ENCODE data around the gene NR6A1. TPM values are rescaled to one million over a fixed set of nuclear protein-coding genes. Genes with fewer than 3 reads are reported as not detected.
A peak's percentile ranks its signal among the peaks of the same experiment; 100 is the strongest.

The NR6A1 gene
- total RNA-seq, 1 experiment from 2014 or later = 0.77 TPM

GRCh38 chr9:124795881-124796431, 24.8 kb upstream of the NR6A1 start:
- Histone ChIP-seq H3K79me2 (ENCODE audit: low read length) (no peaks in the 10 kb centered on the region), H3K9me3 (ENCODE audit: low read length) (no peaks in the 10 kb centered on the region), H2AFZ (ENCODE audit: low read length) (no peak overlapping the region), H3K27ac (ENCODE audit: low read length) (no peak overlapping the region), H3K9me2 (replicated peaks; ENCODE audit: low read length) (no peaks in the 10 kb centered on the region), H3K27me3 (ENCODE audit: low read length) (no peaks in the 10 kb centered on the region), H3K4me3 (ENCODE audit: low read length) (no peak overlapping the region), H3K4me1 (ENCODE audit: insufficient read depth, low read length) (no peaks in the 10 kb centered on the region), H3F3A (ENCODE audit: low read length, unreplicated experiment) (no peaks in the 10 kb centered on the region), H3K36me3 (ENCODE audit: low read depth, low read length) (no peaks in the 10 kb centered on the region), H3K9ac (ENCODE audit: low read length) (no peak overlapping the region), H3K4me2 (ENCODE audit: low read length) (no peak overlapping the region), H4K20me1 (ENCODE audit: low read length) (no peaks in the 10 kb centered on the region)
- DNase-seq (no peak), ATAC-seq (no peak)
- no TSS peak for BruUV-seq (replicated peaks)
- CTCF ChIA-PET = interaction anchor here (2.0 kb wide), 1 partner anchor 57 kb away, joined by 9 read pairs; the partner anchor contains the start of gene WDR38
- intact Hi-C loops (cut with micrococcal nuclease) = no loop called here
- POLR2A ChIA-PET (ENCODE audit: unreplicated experiment) = no interaction called here
- TF ChIP-seq, protein P1, sequence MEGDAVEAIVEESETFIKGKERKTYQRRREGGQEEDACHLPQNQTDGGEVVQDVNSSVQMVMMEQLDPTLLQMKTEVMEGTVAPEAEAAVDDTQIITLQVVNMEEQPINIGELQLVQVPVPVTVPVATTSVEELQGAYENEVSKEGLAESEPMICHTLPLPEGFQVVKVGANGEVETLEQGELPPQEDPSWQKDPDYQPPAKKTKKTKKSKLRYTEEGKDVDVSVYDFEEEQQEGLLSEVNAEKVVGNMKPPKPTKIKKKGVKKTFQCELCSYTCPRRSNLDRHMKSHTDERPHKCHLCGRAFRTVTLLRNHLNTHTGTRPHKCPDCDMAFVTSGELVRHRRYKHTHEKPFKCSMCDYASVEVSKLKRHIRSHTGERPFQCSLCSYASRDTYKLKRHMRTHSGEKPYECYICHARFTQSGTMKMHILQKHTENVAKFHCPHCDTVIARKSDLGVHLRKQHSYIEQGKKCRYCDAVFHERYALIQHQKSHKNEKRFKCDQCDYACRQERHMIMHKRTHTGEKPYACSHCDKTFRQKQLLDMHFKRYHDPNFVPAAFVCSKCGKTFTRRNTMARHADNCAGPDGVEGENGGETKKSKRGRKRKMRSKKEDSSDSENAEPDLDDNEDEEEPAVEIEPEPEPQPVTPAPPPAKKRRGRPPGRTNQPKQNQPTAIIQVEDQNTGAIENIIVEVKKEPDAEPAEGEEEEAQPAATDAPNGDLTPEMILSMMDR (conservative IDR thresholded peaks at IDR 0.05; ENCODE audit: low read depth, low read length) = no peak
- TF ChIP-seq EZH2 (IDR thresholded peaks at IDR 0.05; ENCODE audit: low read length, unreplicated experiment) (no peak), EZH2phosphoT487 (IDR thresholded peaks at IDR 0.05; ENCODE audit: borderline replicate concordance, low read length) (no peak)

GRCh38 chr9:124794902-124795491, 23.9 kb upstream of the NR6A1 start:
- peak; percentile 42 for DNase-seq

More at GRCh38 chr9:124794902-124795491, 23.9 kb upstream of the NR6A1 start:
- Histone ChIP-seq H3K79me2 (ENCODE audit: low read length) (no peaks in the 10 kb centered on the region), H2AFZ (ENCODE audit: low read length) (no peak overlapping the region), H3K4me2 (ENCODE audit: low read length) (no peak overlapping the region), H3K9me3 (ENCODE audit: low read length) (no peaks in the 10 kb centered on the region), H3K27me3 (ENCODE audit: low read length) (no peaks in the 10 kb centered on the region), H3K4me3 (ENCODE audit: low read length) (no peak overlapping the region), H3K27ac (ENCODE audit: low read length) (no peak overlapping the region), H3K9me2 (replicated peaks; ENCODE audit: low read length) (no peaks in the 10 kb centered on the region), H3K9ac (ENCODE audit: low read length) (no peak overlapping the region), H3F3A (ENCODE audit: low read length, unreplicated experiment) (no peaks in the 10 kb centered on the region), H3K4me1 (ENCODE audit: insufficient read depth, low read length) (no peaks in the 10 kb centered on the region), H4K20me1 (ENCODE audit: low read length) (no peaks in the 10 kb centered on the region), H3K36me3 (ENCODE audit: low read depth, low read length) (no peaks in the 10 kb centered on the region)
- CTCF ChIA-PET = interaction anchor here (2.0 kb wide), 1 partner anchor 58 kb away, joined by 9 read pairs; the partner anchor contains the start of gene WDR38
- intact Hi-C loops (cut with micrococcal nuclease) = no loop called here
- POLR2A ChIA-PET (ENCODE audit: unreplicated experiment) = no interaction called here
- peak; percentile 66 for ATAC-seq
- TF ChIP-seq, protein P1 (conservative IDR thresholded peaks at IDR 0.05; ENCODE audit: low read depth, low read length) = peak; percentile 44
- no peak for TF ChIP-seq EZH2phosphoT487 (IDR thresholded peaks at IDR 0.05; ENCODE audit: borderline replicate concordance, low read length)
- BruUV-seq (replicated peaks) = no TSS peak
